ENCODE measurements around the gene CSTB. TPM values are rescaled to one million over a fixed set of nuclear protein-coding genes. Genes with fewer than 3 reads are reported as not detected.

Gene CSTB
- total RNA-seq, 6 donors from 2014 or later, result 19.9 to 122 (median 51.3) TPM

DNA sequence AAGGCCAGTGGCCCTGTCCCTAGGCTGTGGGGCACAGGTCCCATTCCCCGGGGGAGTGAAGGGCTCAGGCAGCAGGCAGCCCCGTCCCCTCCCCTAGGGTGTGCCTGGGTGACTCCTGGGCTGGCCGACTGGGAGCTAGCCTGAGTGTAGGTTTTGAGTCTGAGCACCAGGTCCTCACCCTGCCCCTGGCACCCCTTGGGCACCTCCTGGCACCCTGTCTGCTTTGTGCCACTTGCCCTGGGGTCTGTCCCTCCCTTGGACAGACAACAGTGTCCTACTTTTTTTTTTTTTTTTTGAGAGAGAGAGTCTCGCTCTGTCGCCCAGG is 37.5 kb upstream of the CSTB start:
- WGBS, 2 donors, result 93 to 98% methylated on average over 2 to 5 of the region's 5 CpGs
- DNase-seq (no peak), ATAC-seq (ENCODE audit: low FRiP score in 2 of 2) (no peak)
- Histone ChIP-seq H3K36me3 (no peaks in the 10 kb centered on the region), H3K4me1 (peaks cover 24 to 37% (median 28%) of the 10 kb centered on the region in 4 donors), H3K27ac (no peak overlapping the region), H3K27me3 (no peaks in the 10 kb centered on the region), H3K9me3 (no peaks in the 10 kb centered on the region), H3K4me3 (no peak overlapping the region)
- TF ChIP-seq EP300 (IDR thresholded peaks at IDR 0.05) (no peak), POLR2AphosphoS5 (IDR thresholded peaks at IDR 0.05) (no peak), POLR2A (IDR thresholded peaks at IDR 0.05) (no peak)
- TF ChIP-seq, protein P1, sequence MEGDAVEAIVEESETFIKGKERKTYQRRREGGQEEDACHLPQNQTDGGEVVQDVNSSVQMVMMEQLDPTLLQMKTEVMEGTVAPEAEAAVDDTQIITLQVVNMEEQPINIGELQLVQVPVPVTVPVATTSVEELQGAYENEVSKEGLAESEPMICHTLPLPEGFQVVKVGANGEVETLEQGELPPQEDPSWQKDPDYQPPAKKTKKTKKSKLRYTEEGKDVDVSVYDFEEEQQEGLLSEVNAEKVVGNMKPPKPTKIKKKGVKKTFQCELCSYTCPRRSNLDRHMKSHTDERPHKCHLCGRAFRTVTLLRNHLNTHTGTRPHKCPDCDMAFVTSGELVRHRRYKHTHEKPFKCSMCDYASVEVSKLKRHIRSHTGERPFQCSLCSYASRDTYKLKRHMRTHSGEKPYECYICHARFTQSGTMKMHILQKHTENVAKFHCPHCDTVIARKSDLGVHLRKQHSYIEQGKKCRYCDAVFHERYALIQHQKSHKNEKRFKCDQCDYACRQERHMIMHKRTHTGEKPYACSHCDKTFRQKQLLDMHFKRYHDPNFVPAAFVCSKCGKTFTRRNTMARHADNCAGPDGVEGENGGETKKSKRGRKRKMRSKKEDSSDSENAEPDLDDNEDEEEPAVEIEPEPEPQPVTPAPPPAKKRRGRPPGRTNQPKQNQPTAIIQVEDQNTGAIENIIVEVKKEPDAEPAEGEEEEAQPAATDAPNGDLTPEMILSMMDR (IDR thresholded peaks at IDR 0.05), result no peak

DNA sequence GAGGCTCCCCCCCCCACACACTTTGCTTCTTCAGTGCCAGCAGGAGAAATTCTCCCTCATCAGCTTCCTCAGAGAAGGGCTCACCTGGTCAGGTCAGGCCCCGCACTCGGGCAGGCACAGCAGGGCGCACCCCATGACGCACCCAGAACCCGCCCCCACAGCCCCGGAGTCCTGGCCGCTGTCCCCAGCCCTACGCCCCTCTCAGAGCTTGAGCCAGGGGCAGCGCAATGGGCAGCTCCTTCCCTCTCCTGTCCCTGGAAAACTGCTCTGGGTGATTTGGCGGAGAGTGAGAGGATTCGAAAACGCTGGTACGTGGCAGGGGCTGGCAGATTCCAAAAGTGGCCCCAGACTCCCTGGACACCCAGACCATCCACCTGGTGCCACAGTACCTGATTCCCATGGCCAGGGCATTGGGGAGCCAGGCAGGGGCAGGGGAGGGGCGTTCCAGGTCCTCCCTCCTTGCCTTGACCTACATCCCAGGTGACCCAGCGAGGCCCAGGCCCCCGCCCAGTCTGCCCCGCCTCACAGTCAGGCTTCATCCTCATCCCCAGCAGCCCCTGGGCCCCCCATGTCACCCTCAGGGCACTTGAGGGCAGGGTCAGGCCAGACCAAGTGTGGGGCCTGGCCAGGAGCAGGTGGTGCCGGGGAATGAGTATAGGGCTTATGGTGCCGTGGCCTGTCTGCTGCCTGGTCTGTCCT is 37.0 kb upstream of the CSTB start:
- Histone ChIP-seq H3K4me1 (peaks cover 24 to 37% (median 28%) of the 10 kb centered on the region in 4 donors), H3K4me3 (no peak overlapping the region), H3K27me3 (no peaks in the 10 kb centered on the region), H3K27ac (peak overlapping the region in 2 of 4 donors; percentile 49 to 53), H3K9me3 (no peaks in the 10 kb centered on the region), H3K36me3 (no peaks in the 10 kb centered on the region)
- TF ChIP-seq EP300 (IDR thresholded peaks at IDR 0.05) (no peak), POLR2A (IDR thresholded peaks at IDR 0.05) (no peak)
- 89 to 95% methylated on average over 4 to 15 of the region's 19 CpGs for WGBS, 2 donors
- DNase-seq, result peak in 1 of 2 donors; percentile 76
- no peak for ATAC-seq (ENCODE audit: low FRiP score in 2 of 2)

DNA sequence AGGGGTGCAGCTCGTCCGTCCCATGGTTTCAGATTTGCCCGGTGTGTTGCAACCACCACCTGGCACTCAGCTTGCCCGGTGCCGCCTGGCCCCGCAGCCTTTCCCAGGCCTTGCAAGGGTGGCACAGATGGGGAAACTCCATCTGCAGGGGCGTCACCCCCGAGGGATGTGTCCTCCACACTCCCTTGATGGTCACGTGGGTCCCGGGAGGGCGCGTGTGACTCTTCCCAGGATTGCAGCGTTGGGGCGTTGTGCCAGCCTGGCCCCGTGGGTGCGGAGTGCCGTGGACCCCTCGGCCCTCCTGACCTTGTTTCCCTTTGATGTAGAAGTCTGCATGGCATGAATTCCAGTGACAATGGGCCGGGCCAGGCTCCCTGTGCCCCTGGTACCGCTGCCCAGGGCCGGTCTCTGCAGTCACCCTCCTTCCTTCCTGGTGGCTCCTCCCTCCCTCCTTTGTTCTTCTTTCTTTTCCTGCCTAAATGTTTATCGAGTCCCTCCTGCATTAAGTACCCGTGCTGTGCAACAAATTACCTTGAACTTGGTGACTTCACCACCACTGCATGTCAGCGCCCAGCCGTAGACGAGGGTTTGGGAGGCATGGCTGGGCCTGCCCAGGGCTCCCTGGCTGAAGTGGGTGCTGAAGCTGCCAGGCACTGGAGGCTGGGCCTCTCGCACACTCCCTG is 36.2 kb upstream of the CSTB start:
- Histone ChIP-seq H3K36me3 (no peaks in the 10 kb centered on the region), H3K27ac (peak overlapping the region in 3 of 4 donors; percentile 30 to 53 (median 49)), H3K4me3 (peak overlapping the region in 3 of 4 donors; percentile 16 to 43 (median 40)), H3K9me3 (no peaks in the 10 kb centered on the region), H3K4me1 (peaks cover 24 to 31% (median 28%) of the 10 kb centered on the region in 4 donors), H3K27me3 (no peaks in the 10 kb centered on the region)
- ATAC-seq (ENCODE audit: low FRiP score in 2 of 2) (peak; percentile 38 to 47), DNase-seq (peak; percentile 76 to 85)
- TF ChIP-seq POLR2A (IDR thresholded peaks at IDR 0.05) (peak in 1 of 4 donors; percentile 20), EP300 (IDR thresholded peaks at IDR 0.05) (no peak), POLR2AphosphoS5 (IDR thresholded peaks at IDR 0.05) (peak in 1 of 2 donors; percentile 43)
- TF ChIP-seq, protein P1 (IDR thresholded peaks at IDR 0.05), result peak in 1 of 6 experiments; percentile 10
- 15 to 26% methylated on average over 13 to 27 of the region's 27 CpGs for WGBS, 2 donors

DNA sequence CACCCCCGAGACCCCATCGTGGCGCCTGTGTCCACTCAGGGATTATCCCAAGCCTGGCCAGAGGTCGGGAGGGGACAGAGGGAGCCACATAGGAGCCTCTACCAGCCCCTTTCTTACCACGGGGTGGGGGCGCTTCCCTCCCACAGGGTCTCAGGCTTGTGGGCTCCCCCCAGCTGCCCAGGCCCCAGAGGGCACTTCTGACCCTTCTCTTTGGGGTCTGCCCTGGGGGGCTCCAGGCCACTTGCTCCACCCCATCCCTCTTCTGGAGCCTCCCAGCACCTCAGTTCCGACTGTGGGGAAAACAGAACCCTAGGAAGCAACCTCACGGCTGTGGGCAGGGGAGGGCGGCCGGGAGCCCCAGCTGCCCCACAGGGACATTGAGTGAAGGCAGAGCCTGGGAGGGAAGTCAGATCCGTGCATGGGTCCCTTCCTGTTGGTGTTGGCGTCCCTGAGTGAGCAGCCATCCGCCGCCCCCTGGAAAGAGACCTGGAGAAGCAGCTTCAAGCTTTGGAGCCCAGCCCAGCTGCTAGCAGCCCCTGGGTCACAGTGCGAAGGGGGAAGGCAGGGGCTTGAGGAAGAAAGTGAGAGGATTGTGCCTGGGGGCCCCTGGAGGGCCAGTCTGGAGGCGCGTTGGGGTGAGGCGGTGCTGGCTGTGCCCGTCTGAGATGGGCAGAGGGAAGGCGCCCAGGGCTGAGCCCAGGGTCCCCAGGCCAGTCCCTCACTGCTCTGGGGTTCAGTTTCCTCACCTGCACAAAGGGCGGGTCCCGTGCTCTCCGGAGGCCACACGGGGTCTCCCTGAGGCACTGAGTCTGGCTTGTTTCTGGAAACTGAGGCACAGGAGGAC is 35.4 kb upstream of the CSTB start:
- H3K4me3 ChIP-seq, result peak overlapping the region in 3 of 4 donors; percentile 16 to 43 (median 40)
- TF ChIP-seq, protein P1 (IDR thresholded peaks at IDR 0.05), result no peak
- TF ChIP-seq POLR2AphosphoS5 (IDR thresholded peaks at IDR 0.05) (no peak), EP300 (IDR thresholded peaks at IDR 0.05) (no peak)
- no peaks in the 10 kb centered on the region for H3K27me3 ChIP-seq
- no peaks in the 10 kb centered on the region for H3K9me3 ChIP-seq
- H3K36me3 ChIP-seq, result no peaks in the 10 kb centered on the region
- DNase-seq, result peak in 1 of 2 donors; percentile 73
- H3K27ac ChIP-seq, result peak overlapping the region in 2 of 4 donors; percentile 49 to 53
- peaks cover 24 to 31% (median 28%) of the 10 kb centered on the region in 4 donors for H3K4me1 ChIP-seq
- peak in 1 of 2 donors; percentile 2 for ATAC-seq (ENCODE audit: low FRiP score in 2 of 2)
- 60 to 63% methylated on average over 6 to 24 of the region's 24 CpGs for WGBS, 2 donors
